ENCODE results near the gene NALCN. TPM values are rescaled to one million over a fixed set of nuclear protein-coding genes. Genes with fewer than 3 reads are reported as not detected.

The NALCN gene
- total RNA-seq, 4 donors from 2014 or later: 0.47 to 0.57 TPM; not detected in 2

GRCh38 chr13:101149735-101150384, 266.4 kb downstream of the NALCN start:
- H3K4me1 ChIP-seq: no peaks in the 10 kb centered on the region
- H3K36me3 ChIP-seq: no peaks in the 10 kb centered on the region
- no peak for DNase-seq
- TF ChIP-seq CTCF (IDR thresholded peaks at IDR 0.05) (no peak), POLR2A (IDR thresholded peaks at IDR 0.05) (no peak)
- intact Hi-C loops (cut with DNase I): no loop called here
- H3K27me3 ChIP-seq: peaks cover 0 to 34% (median 0%) of the 10 kb centered on the region in 4 donors
- no peak overlapping the region for H3K27ac ChIP-seq
- 34 to 59% methylated on average over 5 to 9 of the region's 9 CpGs for WGBS, 2 donors
- no peak overlapping the region for H3K4me3 ChIP-seq
- H3K9me3 ChIP-seq: no peaks in the 10 kb centered on the region

GRCh38 chr13:101146101-101146898, 270.0 kb downstream of the NALCN start:
- H3K27me3 ChIP-seq: peaks cover 0 to 32% (median 0%) of the 10 kb centered on the region in 4 donors
- no peaks in the 10 kb centered on the region for H3K9me3 ChIP-seq
- no peak for DNase-seq
- no peaks in the 10 kb centered on the region for H3K4me1 ChIP-seq
- no peak overlapping the region for H3K27ac ChIP-seq
- WGBS, 2 donors: 52 to 63% methylated on average over 7 of the region's 7 CpGs
- H3K4me3 ChIP-seq: no peak overlapping the region
- no peak for TF ChIP-seq POLR2A (IDR thresholded peaks at IDR 0.05)
- TF ChIP-seq CTCF (IDR thresholded peaks at IDR 0.05): no peak
- no peaks in the 10 kb centered on the region for H3K36me3 ChIP-seq
- intact Hi-C loops (cut with DNase I): no loop called here

- Histone ChIP-seq H3K27me3 (peaks cover 0 to 45% (median 0%) of the 10 kb centered on the region in 4 donors), H3K36me3 (no peaks in the 10 kb centered on the region), H3K9me3 (no peaks in the 10 kb centered on the region), H3K4me1 (no peaks in the 10 kb centered on the region), H3K27ac (no peak overlapping the region), H3K4me3 (no peak overlapping the region)
- WGBS, 2 donors: 22 to 25% methylated on average over 7 of the region's 7 CpGs
- no peak for DNase-seq
- intact Hi-C loops (cut with DNase I): no loop called here
- TF ChIP-seq CTCF (IDR thresholded peaks at IDR 0.05) (peak in 5 of 6 experiments; percentile 51 to 72 (median 64)), POLR2A (IDR thresholded peaks at IDR 0.05) (no peak)
These were observed 271.4 kb downstream of the NALCN start for GRCh38 chr13:101144808-101145419.

GRCh38 chr13:101140936-101141335, 275.4 kb downstream of the NALCN start:
- DNase-seq: no peak
- 64 to 69% methylated on average over 2 of the region's 2 CpGs for WGBS, 2 donors
- no peaks in the 10 kb centered on the region for H3K36me3 ChIP-seq
- peaks cover 0 to 48% (median 0%) of the 10 kb centered on the region in 4 donors for H3K27me3 ChIP-seq
- no peaks in the 10 kb centered on the region for H3K9me3 ChIP-seq
- intact Hi-C loops (cut with DNase I): no loop called here
- no peak overlapping the region for H3K27ac ChIP-seq
- no peak overlapping the region for H3K4me3 ChIP-seq
- no peaks in the 10 kb centered on the region for H3K4me1 ChIP-seq
- TF ChIP-seq CTCF (IDR thresholded peaks at IDR 0.05) (no peak), POLR2A (IDR thresholded peaks at IDR 0.05) (no peak)

Measured in esophagus squamous epithelium (tissue), 5 donors.